H1 (cell line): ENCODE results near the gene PAX5. TPM values are rescaled to one million over a fixed set of nuclear protein-coding genes. Genes with fewer than 3 reads are reported as not detected.

Experiments used
- CTCF ChIA-PET: fragments of 300-600 bp; sonication (Branson Sonifier 250); formaldehyde crosslinking; loops from one replicate; lab custom pipeline; 2021; ENCODE audit not compliant: partially characterized antibody; lab: Charles Lee
- POLR2A ChIA-PET: fragments of 300-600 bp; sonication (Branson Sonifier 250); formaldehyde crosslinking; loops from one replicate; lab custom pipeline; 2021; ENCODE audit warnings: inconsistent platforms; ENCODE audit not compliant: partially characterized antibody; lab: Charles Lee
- DNase-seq, 2 experiments: peaks; one replicate each; pipeline versions ENCODE4 v3.0.0 to v3.0.0-alpha.2; 2010 to 2022; ENCODE audit warnings: low spot score in 2 of 2, low read depth in 1 of 2, mixed read lengths in 1 of 2
- FAIRE-seq: peaks from 2 replicates; lab custom pipeline; 2011; peaks lifted over from hg19 to GRCh38; lab: Jason Lieb, UNC
- H2AFZ ChIP-seq: 2 replicates; pipeline ENCODE4 v1.8.1; 2012; ENCODE audit warnings: low read length, inconsistent platforms
- H2AK5ac ChIP-seq: 2 replicates; pipeline ENCODE4 v1.6.1; 2013; ENCODE audit warnings: low read depth, low read length
- H2BK120ac ChIP-seq: replicated peaks from 2 replicates; pipeline ENCODE3; 2013; ENCODE audit warnings: low read depth, low read length, inconsistent platforms
- H2BK12ac ChIP-seq: 2 replicates; pipeline ENCODE4 v1.6.1; 2013; ENCODE audit warnings: low read depth, low read length
- H2BK15ac ChIP-seq: 2 replicates; pipeline ENCODE4 v1.6.1; 2013; ENCODE audit warnings: low read length
- H2BK20ac ChIP-seq: 2 replicates; pipeline ENCODE4 v1.6.1; 2013; ENCODE audit warnings: low read length
- H2BK5ac ChIP-seq: 2 replicates; pipeline ENCODE4 v1.6.1; 2013; ENCODE audit warnings: low read depth, low read length
- H3K14ac ChIP-seq: 2 replicates; pipeline ENCODE4 v1.6.1; 2013; ENCODE audit warnings: inconsistent platforms; ENCODE audit not compliant: insufficient read length
- H3K18ac ChIP-seq: 2 replicates; pipeline ENCODE4 v1.6.1; 2013; ENCODE audit warnings: low read length; ENCODE audit errors: extremely low read depth
- H3K23ac ChIP-seq: 2 replicates; pipeline ENCODE4 v1.6.1; 2013; ENCODE audit warnings: inconsistent platforms; ENCODE audit not compliant: insufficient read length
- H3K23me2 ChIP-seq: 2 replicates; pipeline ENCODE4 v1.6.1; 2013; ENCODE audit warnings: low read depth, low read length
- H3K27ac ChIP-seq: 2 replicates; pipeline ENCODE4 v1.6.1; 2011; ENCODE audit warnings: low read depth, low read length, inconsistent platforms
- H3K27me3 ChIP-seq, 4 experiments: replicated peaks in 1 of 4; 1 replicate in 1 of 4; 2 replicates in 3 of 4; pipeline versions ENCODE4 v1.6.1 to v1.8.1; 2011 to 2013; ENCODE audit warnings: low read length in 3 of 4, mild to moderate bottlenecking in 3 of 4, inconsistent platforms in 2 of 4, mixed read lengths in 2 of 4, moderate library complexity in 1 of 4; ENCODE audit not compliant: control insufficient read depth in 3 of 4, insufficient read depth in 3 of 4; ENCODE audit errors: extremely low read depth in 1 of 4
- H3K36me3 ChIP-seq, 4 experiments: 2 replicates each; pipeline versions ENCODE4 v1.6.1 to v1.8.1; 2011 to 2013; ENCODE audit warnings: mild to moderate bottlenecking in 4 of 4, low read length in 3 of 4, moderate library complexity in 2 of 4, control low read depth in 1 of 4, inconsistent platforms in 1 of 4; ENCODE audit not compliant: insufficient read depth in 4 of 4, control insufficient read depth in 2 of 4
- H3K4ac ChIP-seq: replicated peaks from 2 replicates; pipeline ENCODE3; 2013; ENCODE audit warnings: low read length, low read depth, mixed read lengths, inconsistent platforms; ENCODE audit not compliant: insufficient read length
- H3K4me1 ChIP-seq, 4 experiments: replicated peaks in 1 of 4; 1 replicate in 1 of 4; 2 replicates in 3 of 4; pipeline versions ENCODE4 v1.6.1 to v1.8.1; 2011 to 2013; ENCODE audit warnings: low read length in 3 of 4, inconsistent platforms in 2 of 4, mixed read lengths in 1 of 4; ENCODE audit not compliant: insufficient read depth in 4 of 4, control insufficient read depth in 3 of 4
- H3K4me2 ChIP-seq, 2 experiments: 2 replicates each; pipeline versions ENCODE4 v1.6.1 to v1.8.1; 2011 to 2013; ENCODE audit warnings: low read depth in 2 of 2, low read length in 2 of 2, control low read depth in 1 of 2, inconsistent platforms in 1 of 2, mild to moderate bottlenecking in 1 of 2; ENCODE audit not compliant: insufficient read depth in 1 of 2
- H3K4me3 ChIP-seq, 4 experiments: fragments of 200-600, 300-600 bp in 1 of 4; sonication (generic), shearing (Covaris generic), sonication (Bioruptor Twin) in 1 of 4; 2 replicates each; pipeline versions ENCODE4 v1.5.1 to v1.8.1; 2011 to 2016; ENCODE audit warnings: low read length in 4 of 4, low read depth in 3 of 4, control low read depth in 2 of 4, inconsistent platforms in 2 of 4, mild to moderate bottlenecking in 2 of 4, mixed read lengths in 1 of 4, moderate library complexity in 1 of 4; ENCODE audit not compliant: insufficient read depth in 2 of 4; ENCODE audit errors: extremely low read depth in 1 of 4
- H3K56ac ChIP-seq: replicated peaks from 2 replicates; pipeline ENCODE3; 2013; ENCODE audit warnings: low read depth, mild to moderate bottlenecking, mixed read lengths, low read length, inconsistent platforms; ENCODE audit not compliant: insufficient read length
- H3K79me1 ChIP-seq: 2 replicates; pipeline ENCODE4 v1.6.1; 2013; ENCODE audit warnings: low read depth, low read length, control low read depth
- H3K79me2 ChIP-seq, 2 experiments: 2 replicates each; pipeline versions ENCODE4 v1.6.1 to v1.8.1; 2012 to 2013; ENCODE audit warnings: low read length in 2 of 2, mild to moderate bottlenecking in 2 of 2, inconsistent platforms in 1 of 2; ENCODE audit not compliant: insufficient read depth in 2 of 2, control insufficient read depth in 1 of 2
- H3K9ac ChIP-seq, 4 experiments: replicated peaks in 1 of 4; 1 replicate in 1 of 4; 2 replicates in 3 of 4; pipeline versions ENCODE4 v1.6.1 to v1.8.1; 2011 to 2013; ENCODE audit warnings: low read depth in 3 of 4, low read length in 3 of 4, control low read depth in 2 of 4, mild to moderate bottlenecking in 2 of 4, moderate library complexity in 2 of 4, inconsistent platforms in 1 of 4; ENCODE audit errors: extremely low read depth in 1 of 4
- H3K9me3 ChIP-seq, 2 experiments: 2 replicates each; pipeline versions ENCODE4 v1.6.1 to v1.8.1; 2012 to 2013; ENCODE audit warnings: mild to moderate bottlenecking in 2 of 2, moderate library complexity in 2 of 2, control low read depth in 1 of 2, inconsistent platforms in 1 of 2, low read depth in 1 of 2, low read length in 1 of 2, mixed read lengths in 1 of 2; ENCODE audit not compliant: insufficient read depth in 2 of 2
- H4K20me1 ChIP-seq, 2 experiments: replicated peaks in 1 of 2; 2 replicates each; pipeline versions ENCODE3 to v1.8.1; 2011 to 2013; ENCODE audit warnings: inconsistent platforms in 2 of 2, low read length in 2 of 2, mild to moderate bottlenecking in 1 of 2; ENCODE audit not compliant: insufficient read depth in 2 of 2, control insufficient read depth in 1 of 2
- H4K5ac ChIP-seq: 2 replicates; pipeline ENCODE4 v1.6.1; 2013; ENCODE audit warnings: low read length, low read depth, mixed read lengths, inconsistent platforms; ENCODE audit not compliant: insufficient read length
- H4K8ac ChIP-seq: 2 replicates; pipeline ENCODE4 v1.8.0; 2013; ENCODE audit warnings: mild to moderate bottlenecking, moderate library complexity, low read length, inconsistent platforms; ENCODE audit not compliant: insufficient read depth; ENCODE audit errors: extremely low read depth
- H4K91ac ChIP-seq: replicated peaks from 2 replicates; pipeline ENCODE3; 2013; ENCODE audit warnings: low read length, mixed read lengths, inconsistent platforms; ENCODE audit not compliant: insufficient read length
- JUN ChIP-seq: IDR thresholded peaks from 2 replicates; pipeline ENCODE4 v1.6.1; 2011; ENCODE audit warnings: low read depth, mild to moderate bottlenecking, improper control_type of control experiment, low read length
- SIX5 ChIP-seq: IDR thresholded peaks from 2 replicates; pipeline ENCODE4 v1.6.1; 2011; ENCODE audit warnings: mild to moderate bottlenecking, low read depth, low read length
- polyA plus RNA-seq, 7 experiments: library from polyadenylated mRNA; depleted of rRNA in 3 of 7; stranded (reverse) in 5 of 7; unstranded in 2 of 7; fragments of >200 nt in 5 of 7; fragments of 200-250 nt in 2 of 7; gene quantifications; 1 replicate in 5 of 7; 2 replicates in 1 of 7; 4 replicates in 1 of 7; pipeline versions ENCODE4 v1.2.1 to v1.2.3, GENCODE V29; 2011 to 2013; ENCODE audit warnings: missing spikeins in 2 of 7, mixed read lengths in 2 of 7
- total RNA-seq: library from RNA; stranded (reverse); fragmentation: NEBNext Ultra II Directional; extraction: Animal tissue kit (Norgen Biotek cat#: 25700); gene quantifications from 2 replicates; pipeline ENCODE4 v1.2.1, GENCODE V29; 2021

PAX5 gene
- total and polyA plus RNA-seq, 2 of the 8 experiments (the other 6 are each of a cell fraction or from before 2014, with no cell fraction given): 0.29 to 0.43 TPM

- H3K18ac ChIP-seq: no peak overlapping the region
- H3K36me3 ChIP-seq: peaks cover 3 to 16% (median 9%) of the 10 kb centered on the region in 4 experiments; a peak in 6 of 8 replicates
- peaks cover 0 to 43% of the 10 kb centered on the region in 2 experiments; a peak in 2 of 4 replicates for H3K79me2 ChIP-seq
- H2BK12ac ChIP-seq: no peak overlapping the region
- peaks cover 4% of the 10 kb centered on the region for H3K79me1 ChIP-seq
- H3K9ac ChIP-seq: no peak overlapping the region
- no peak overlapping the region for H2BK120ac ChIP-seq
- H4K20me1 ChIP-seq: peaks cover 0 to 3% of the 10 kb centered on the region in 2 experiments
- H3K23me2 ChIP-seq: peaks cover 2% of the 10 kb centered on the region; the same call in 1 of the 2 replicates
- H3K9me3 ChIP-seq: peaks cover 0 to 3% of the 10 kb centered on the region in 2 experiments; a peak in 1 of 4 replicates
- no peak overlapping the region for H3K27ac ChIP-seq
- POLR2A ChIA-PET: interaction anchor here (1.9 kb wide), 1 partner anchor 36 kb away, joined by 5 read pairs; the partner anchor contains the start of gene ZCCHC7
- no peak overlapping the region for H2BK5ac ChIP-seq
- H4K91ac ChIP-seq: no peak overlapping the region
- no peak overlapping the region for H3K4ac ChIP-seq
- H4K8ac ChIP-seq: no peak overlapping the region
- H3K23ac ChIP-seq: no peak overlapping the region
- no peak overlapping the region for H2BK15ac ChIP-seq
- no peak overlapping the region for H2BK20ac ChIP-seq
- no peak overlapping the region for H2AK5ac ChIP-seq
- FAIRE-seq (no peak), DNase-seq (no peak)
- H3K4me3 ChIP-seq: no peak overlapping the region
- CTCF ChIA-PET: interaction anchor here (0.7 to 1.3 kb wide), 2 partner anchors 10 to 177 kb away, joined by 3 to 4 read pairs; no protein-coding TSS in a partner anchor
- H3K56ac ChIP-seq: no peak overlapping the region
- H2AFZ ChIP-seq: no peak overlapping the region
- peaks cover 0 to 3% (median 0%) of the 10 kb centered on the region in 4 experiments; a peak in 2 of 7 replicates for H3K4me1 ChIP-seq
- peaks cover 0 to 7% (median 5%) of the 10 kb centered on the region in 4 experiments; a peak in 5 of 7 replicates for H3K27me3 ChIP-seq
- no peak overlapping the region for H4K5ac ChIP-seq
- H3K4me2 ChIP-seq: no peak overlapping the region
- no peak overlapping the region for H3K14ac ChIP-seq
- no peak for TF ChIP-seq JUN
- TF ChIP-seq SIX5: no peak
Observed at GRCh38 chr9:37083654-37084053, 49.6 kb upstream of the PAX5 start.
